ENCODE results near the gene L1TD1.
"Not testable (repeated sequence)": the region's sequence is repeated elsewhere in the genome, so short reads cannot be mapped to it uniquely, and the experiment has no call there.

GRCh38 chr1:62185233-62185632, 9.4 kb upstream of the L1TD1 start:
- not testable (repeated sequence) for TF ChIP-seq CTCF (tag by site-specific recombination; IDR thresholded peaks at IDR 0.05); ZBTB44 (tag by site-specific recombination; IDR thresholded peaks at IDR 0.05); ZNF24 (tag by site-specific recombination; IDR thresholded peaks at IDR 0.05); ZNF777 (tag by site-specific recombination; IDR thresholded peaks at IDR 0.05; ENCODE audit: borderline replicate concordance); ZNF837 (tag by site-specific recombination; IDR thresholded peaks at IDR 0.05); PRDM4 (tag by site-specific recombination; IDR thresholded peaks at IDR 0.05); ZNF488 (tag by site-specific recombination; IDR thresholded peaks at IDR 0.05); ZNF211 (tag by site-specific recombination; IDR thresholded peaks at IDR 0.05; ENCODE audit: low read depth); KLF16 (tag by site-specific recombination; IDR thresholded peaks at IDR 0.05); ZNF426 (tag by site-specific recombination; IDR thresholded peaks at IDR 0.05); TCF7L2 (IDR thresholded peaks at IDR 0.05; ENCODE audit: borderline replicate concordance, low read depth, low read length); REST (tag by site-specific recombination; IDR thresholded peaks at IDR 0.05)
